ENCODE results near the gene UST.
"Not testable (repeated sequence)": the region's sequence is repeated elsewhere in the genome, so short reads cannot be mapped to it uniquely, and the experiment has no call there.

Gene UST

DNA sequence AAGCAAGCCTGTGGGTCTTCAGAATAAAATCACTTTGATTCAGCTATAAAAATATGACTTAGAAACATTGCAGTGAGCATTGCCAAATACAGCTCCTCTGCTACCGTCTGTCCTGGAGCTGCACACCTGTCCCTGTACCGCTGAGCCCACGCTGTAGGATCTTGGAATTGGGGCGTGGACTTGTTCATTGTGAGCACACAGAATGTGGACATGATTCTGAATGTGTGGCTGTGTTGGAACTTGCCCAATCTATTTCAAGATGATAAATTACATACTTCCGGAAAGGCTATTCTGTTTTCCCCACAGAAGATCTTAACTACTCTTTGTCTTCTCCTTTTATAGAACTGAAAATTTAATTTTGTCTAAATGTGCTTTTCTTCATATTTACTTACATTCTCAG is 107.3 kb downstream of the UST start:
- TF ChIP-seq POLR2A (IDR thresholded peaks at IDR 0.05; ENCODE audit: low read length) (no peak), GATA1 (IDR thresholded peaks at IDR 0.05; ENCODE audit: low read depth, low read length) (no peak)
- no peak for DNase-seq

DNA sequence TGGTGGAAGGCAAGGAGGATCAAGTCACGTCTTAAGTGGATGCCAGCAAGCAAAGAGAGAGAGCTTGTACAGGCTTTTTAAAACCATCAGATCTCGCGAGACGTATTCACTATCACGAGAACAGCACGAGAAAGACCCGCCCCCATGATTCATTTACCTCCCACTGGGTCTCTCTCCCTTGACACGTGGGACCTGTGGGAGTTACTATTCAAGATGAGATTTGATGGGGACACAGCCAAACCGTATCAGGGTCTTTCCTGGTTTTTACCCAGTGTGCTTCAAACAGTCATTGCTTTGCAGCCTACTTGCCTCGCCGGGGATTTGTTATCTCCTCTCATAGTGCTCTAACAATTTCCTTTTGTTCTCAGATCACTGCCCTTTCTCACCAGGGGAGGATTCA is 108.2 kb downstream of the UST start:
- no peak for DNase-seq
- TF ChIP-seq POLR2A (IDR thresholded peaks at IDR 0.05; ENCODE audit: low read length) (no peak), GATA1 (IDR thresholded peaks at IDR 0.05; ENCODE audit: low read depth, low read length) (no peak)

DNA sequence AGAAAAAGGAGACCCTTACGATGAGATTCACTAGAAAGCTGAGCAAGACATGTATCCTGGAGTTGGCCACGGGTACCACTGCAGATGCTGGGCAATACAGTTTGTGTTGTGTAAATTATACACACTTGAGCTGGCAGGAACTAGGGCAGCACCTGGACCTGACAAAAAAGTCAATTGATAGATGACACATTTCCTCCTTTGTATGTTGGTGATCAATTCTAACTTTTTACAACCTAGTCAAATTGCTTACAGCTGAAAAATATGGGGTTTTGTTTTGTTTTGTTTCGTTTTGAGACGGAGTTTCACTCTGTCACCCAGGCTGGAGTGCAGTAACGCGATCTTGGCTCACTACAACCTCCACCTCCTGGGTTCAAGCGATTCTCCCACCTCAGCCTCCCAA is 108.9 kb downstream of the UST start:
- TF ChIP-seq POLR2A (IDR thresholded peaks at IDR 0.05; ENCODE audit: low read length): no peak
- TF ChIP-seq GATA1 (IDR thresholded peaks at IDR 0.05; ENCODE audit: low read depth, low read length): no peak

DNA sequence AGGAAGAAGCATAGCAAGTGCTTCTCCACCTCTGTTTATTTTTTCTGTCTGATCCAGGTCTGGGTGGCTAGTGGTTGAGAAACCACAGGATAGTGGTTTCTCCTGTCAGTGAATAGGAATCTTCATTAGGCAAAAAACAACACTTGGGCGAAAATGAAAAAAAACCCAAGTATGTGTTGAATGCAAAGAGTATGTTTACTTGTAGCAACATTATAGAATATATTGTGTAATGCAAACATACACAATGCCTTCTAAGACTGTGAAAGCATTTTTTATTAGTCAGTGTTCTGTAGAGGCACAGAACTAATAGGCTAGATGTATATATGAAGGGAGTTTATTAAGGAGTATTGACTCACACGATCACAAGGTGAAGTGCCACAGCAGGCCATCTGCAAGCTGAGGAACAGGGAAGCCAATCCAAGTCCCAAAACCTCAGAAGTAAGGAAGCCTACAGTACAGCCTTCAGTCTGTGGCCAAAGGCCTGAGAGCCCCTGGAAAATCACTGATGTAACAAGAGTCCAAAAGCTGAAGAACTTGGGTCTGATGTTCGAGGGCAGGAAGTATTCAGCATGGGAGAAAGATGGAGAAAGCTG is 111.1 kb downstream of the UST start:
- TF ChIP-seq GATA1 (IDR thresholded peaks at IDR 0.05; ENCODE audit: low read depth, low read length) (no peak), POLR2A (IDR thresholded peaks at IDR 0.05; ENCODE audit: low read length) (no peak)
- no peak for DNase-seq

More for the DNA sequence above, 108.9 kb downstream of the UST start:
- no peak for DNase-seq

DNA sequence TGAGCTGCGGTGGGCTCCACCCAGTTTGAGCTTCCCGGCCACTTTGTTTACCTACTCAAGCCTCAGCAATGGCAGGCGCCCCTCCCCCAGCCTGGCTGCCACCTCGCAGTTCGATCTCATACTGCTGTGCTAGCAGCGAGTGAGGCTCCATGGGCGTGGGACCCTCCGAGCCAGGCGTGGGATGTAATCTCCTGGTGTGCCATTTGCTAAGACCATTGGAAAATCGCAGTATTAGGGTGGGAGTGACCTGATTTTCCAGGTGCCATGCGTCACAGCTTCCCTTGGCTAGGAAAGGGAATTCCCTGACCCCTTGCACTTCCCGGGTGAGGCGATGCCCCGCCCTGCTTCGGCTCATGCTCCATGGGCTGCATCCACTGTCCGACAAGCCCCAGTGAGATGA is 117.3 kb downstream of the UST start:
- DNase-seq: not testable (repeated sequence)

DNA sequence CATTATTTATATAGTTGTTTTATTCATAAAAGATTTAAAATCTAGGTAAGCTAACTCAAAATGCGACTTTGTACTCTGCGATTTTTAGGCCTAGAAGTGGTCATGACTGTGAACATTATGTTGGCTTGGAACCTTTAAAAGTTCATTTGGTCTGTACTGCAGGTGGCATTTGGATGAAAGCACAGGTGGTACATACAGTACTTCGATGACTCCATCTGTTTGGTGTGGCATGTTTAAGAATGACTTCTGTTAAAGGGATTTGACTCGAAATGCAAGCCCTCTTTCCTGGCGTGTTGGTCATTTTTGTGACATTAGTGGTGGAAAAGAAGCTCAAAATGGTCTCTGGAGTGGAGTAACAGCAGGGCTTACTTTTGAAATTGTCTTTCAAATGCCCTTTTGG is 118.1 kb downstream of the UST start:
- TF ChIP-seq POLR2A (IDR thresholded peaks at IDR 0.05; ENCODE audit: low read length) (no peak), GATA1 (IDR thresholded peaks at IDR 0.05; ENCODE audit: low read depth, low read length) (no peak)
- DNase-seq: no peak

DNA sequence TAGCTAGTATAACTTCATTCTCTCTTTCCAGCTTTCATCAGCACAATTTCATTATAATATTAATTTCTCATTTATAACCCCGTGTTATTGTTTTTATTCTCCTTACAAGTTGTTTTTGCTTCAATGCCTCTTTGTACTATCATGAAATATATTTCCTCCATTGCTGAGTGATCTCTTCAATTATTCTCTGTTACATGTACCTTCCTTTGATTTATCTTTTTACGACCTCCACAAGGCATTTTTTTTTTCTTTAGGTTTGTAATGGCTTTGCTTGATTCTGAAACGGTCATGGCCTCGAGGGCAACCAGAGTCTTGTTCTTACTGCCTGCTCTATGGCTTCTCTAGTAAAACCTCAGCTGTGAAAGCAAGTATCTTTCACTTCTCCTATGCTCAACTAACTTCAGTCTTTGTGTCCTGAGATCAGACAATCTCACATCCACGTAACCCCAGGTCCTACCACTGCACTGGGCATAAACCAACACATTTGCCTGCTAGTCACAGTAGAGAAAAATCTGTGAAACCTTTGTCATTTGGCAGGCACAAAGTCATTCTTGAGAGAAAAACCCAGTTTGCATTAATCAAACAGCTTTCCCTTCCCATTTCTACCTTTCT is 119.9 kb downstream of the UST start:
- TF ChIP-seq POLR2A (IDR thresholded peaks at IDR 0.05; ENCODE audit: low read length) (no peak), GATA1 (IDR thresholded peaks at IDR 0.05; ENCODE audit: low read depth, low read length) (no peak)
- DNase-seq: no peak

DNA sequence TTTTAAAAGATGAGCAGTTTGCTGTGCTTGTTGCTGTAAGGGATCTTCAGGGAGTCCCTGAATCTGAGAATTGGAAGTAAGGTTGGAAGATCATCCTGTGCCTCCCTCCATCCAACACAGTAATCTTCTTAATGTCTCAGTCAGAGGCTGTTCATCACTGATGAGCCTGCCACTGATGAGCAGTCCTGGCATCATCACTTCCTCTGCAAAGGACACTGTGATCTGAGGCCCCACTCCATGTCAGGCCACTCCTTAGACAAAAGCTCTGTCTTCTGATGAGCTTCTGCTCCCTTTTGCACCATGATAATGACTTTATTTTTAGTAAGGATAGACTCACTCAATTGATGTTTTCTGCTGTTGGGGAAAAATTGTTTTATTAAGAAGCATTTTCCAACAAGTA is 121.0 kb downstream of the UST start:
- TF ChIP-seq GATA1 (IDR thresholded peaks at IDR 0.05; ENCODE audit: low read depth, low read length): no peak
- no peak for TF ChIP-seq POLR2A (IDR thresholded peaks at IDR 0.05; ENCODE audit: low read length)
- no peak for DNase-seq

DNA sequence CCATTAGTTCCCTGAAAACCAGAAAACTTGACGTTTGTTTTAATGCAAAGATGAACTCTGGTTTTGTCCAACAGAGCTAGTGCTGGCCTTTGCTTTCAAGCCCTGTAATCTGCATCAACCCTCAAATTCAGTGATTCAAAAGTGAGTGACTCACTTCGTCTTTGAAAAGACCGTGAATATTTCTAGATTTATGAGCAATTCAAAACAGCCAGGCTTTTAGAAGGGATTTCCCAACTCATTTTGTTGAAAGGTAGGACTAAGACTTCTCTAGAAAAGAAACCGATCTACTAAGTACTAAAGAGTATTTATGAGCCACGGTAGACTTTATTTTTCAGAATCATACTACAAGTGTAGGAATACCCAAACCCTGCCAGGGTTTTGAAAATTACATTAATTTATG is 121.5 kb downstream of the UST start:
- TF ChIP-seq POLR2A (IDR thresholded peaks at IDR 0.05; ENCODE audit: low read length) (no peak), GATA1 (IDR thresholded peaks at IDR 0.05; ENCODE audit: low read depth, low read length) (no peak)
- DNase-seq: no peak

DNA sequence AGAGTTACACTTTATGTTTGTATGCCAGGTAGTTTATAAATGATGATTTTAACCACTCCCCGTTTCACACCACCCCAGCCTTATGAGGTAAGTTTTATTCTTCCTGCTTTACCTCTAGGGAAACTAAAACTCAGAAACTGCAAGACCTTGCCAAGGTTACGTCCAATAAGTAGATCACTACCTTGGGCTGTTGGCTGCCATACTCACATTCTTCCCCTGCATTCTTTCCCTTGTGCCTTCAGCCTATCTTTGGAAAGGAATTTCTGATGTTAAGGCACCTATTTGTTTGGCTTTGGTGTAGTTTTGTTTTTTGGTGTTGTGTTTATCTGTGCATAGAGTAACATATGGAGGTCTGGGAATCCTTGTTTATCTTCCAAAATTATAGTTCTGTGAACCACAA is 122.1 kb downstream of the UST start:
- no peak for DNase-seq
- TF ChIP-seq POLR2A (IDR thresholded peaks at IDR 0.05; ENCODE audit: low read length) (no peak), GATA1 (IDR thresholded peaks at IDR 0.05; ENCODE audit: low read depth, low read length) (no peak)

DNA sequence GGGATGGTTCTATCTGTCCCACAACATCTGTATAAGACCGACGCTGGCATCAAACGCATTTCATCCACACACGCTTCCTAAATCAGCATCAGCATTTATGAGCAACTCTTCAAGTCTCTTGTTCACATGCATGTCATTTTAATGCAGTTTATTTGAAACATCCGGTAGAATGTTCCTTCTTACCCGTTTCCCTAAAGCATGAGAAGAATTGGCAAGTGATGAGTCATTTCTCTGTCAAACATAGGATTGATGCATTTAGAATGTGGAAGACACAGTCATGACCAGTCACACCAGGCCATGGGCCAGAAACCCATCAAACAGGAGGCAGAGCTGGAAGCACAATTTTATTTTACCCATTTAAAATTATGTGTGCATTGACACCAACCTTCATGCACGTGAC is 122.8 kb downstream of the UST start:
- no peak for DNase-seq
- TF ChIP-seq POLR2A (IDR thresholded peaks at IDR 0.05; ENCODE audit: low read length) (no peak), GATA1 (IDR thresholded peaks at IDR 0.05; ENCODE audit: low read depth, low read length) (no peak)

DNA sequence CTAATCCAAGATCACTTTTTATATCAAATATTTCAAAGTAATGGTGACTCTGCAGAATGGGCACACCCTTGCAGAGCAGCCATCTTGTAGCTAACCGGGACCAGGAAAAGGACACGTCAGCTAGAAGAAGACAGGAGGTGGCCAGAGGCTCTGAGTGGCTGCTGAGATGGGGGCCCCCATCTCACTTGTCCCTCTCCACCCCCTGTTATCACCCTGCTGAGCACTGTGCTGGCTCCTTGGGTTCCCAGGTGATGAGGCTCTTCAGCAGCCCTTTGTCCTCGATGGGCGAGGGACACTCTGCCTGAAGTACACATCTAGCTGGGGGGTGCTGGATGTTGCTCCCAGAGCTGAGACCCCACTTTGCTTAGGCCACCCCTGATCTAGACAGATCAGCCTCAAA is 126.3 kb downstream of the UST start:
- DNase-seq: no peak
- TF ChIP-seq GATA1 (IDR thresholded peaks at IDR 0.05; ENCODE audit: low read depth, low read length): no peak
- no peak for TF ChIP-seq POLR2A (IDR thresholded peaks at IDR 0.05; ENCODE audit: low read length)

DNA sequence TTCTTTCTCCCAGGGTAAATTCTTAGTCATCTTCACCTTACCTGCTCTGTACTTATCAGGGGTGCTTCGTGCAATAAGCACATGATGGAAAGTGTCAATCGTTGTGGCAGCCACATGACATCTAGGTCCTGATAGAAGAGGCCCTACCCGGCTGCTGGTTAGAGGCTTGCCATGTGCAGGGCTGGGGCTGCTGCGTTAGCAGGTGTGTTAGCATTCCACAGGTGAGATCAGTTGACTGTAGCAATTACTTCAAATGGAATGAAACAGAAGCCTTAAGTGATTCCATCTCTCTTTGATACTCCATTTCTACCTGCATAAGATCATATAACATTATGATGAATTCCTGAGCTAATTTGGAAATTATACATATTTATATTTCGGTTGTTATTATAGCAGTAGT is 127.0 kb downstream of the UST start:
- TF ChIP-seq POLR2A (IDR thresholded peaks at IDR 0.05; ENCODE audit: low read length) (no peak), GATA1 (IDR thresholded peaks at IDR 0.05; ENCODE audit: low read depth, low read length) (no peak)
- no peak for DNase-seq

DNA sequence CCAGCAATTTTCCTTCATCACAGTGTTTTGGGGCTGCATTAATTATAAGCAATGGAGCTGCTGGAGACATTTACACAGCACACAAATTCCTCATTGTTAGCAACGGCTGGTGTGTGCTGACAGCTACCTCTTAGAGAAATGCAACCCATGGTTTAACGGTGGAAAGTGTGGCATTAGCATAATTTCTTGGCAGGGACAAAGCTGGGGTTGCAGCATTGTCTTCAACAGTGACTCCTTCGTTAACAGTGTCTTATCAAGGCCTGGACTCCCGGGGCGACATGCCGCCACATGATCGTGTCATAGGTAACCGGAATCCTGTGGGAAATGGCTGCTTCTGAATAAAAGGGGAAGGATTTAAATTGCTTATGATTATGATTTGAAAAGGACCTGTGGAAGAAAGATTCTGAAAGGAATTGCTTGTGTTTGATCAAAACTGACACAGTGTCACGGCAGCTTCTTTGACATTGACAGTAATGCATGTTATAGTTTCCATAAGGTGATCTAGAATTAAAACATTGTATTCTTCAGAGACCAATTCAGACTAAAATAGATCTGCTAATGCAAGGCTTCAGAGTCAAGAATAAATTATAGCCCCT is 128.0 kb downstream of the UST start:
- no peak for TF ChIP-seq GATA1 (IDR thresholded peaks at IDR 0.05; ENCODE audit: low read depth, low read length)
- no peak for TF ChIP-seq POLR2A (IDR thresholded peaks at IDR 0.05; ENCODE audit: low read length)
- no peak for DNase-seq

DNA sequence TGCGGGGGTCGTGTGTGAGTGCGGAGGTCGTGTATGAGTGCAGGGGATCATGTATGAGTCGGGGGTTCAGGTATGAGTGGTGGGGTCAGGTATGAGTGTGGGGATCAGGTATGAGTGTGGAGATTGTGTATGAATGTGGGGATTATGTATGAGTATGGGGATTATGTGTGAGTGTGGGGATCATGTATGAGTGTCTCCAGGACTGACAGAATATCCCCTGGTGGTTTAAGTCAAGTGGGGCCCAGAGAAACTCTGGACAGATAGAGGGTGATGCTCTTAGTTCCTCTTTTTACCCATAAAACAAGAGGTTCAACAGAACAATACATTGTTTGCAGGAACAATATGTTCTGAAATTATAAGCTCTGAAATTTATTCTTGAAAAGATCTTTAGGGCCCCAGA is 131.9 kb downstream of the UST start:
- no peak for TF ChIP-seq GATA1 (IDR thresholded peaks at IDR 0.05; ENCODE audit: low read depth, low read length)
- no peak for TF ChIP-seq POLR2A (IDR thresholded peaks at IDR 0.05; ENCODE audit: low read length)
- no peak for DNase-seq

DNA sequence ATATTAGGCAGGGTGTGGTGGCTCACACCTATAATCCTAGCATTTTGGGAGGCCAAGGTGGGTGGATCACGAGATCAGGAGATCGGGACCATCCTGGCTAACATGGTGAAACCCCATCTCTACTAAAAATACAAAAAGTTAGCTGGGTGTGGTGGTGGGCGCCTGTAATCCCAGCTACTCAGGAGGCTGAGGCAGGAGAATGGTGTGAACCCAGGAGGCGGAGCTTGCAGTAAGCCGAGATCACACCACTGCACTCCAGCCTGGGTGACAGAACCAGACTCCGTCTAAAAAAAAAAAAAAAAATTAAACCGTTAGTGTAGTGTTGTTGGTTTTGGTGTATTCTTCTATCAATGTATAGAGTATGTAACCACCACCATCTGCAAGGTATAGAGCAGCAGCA is 133.9 kb downstream of the UST start:
- not testable (repeated sequence) for DNase-seq

Data from erythroblast (primary cell).